ENCODE data around the gene PRKCB.

GRCh38 chr16:23874613-23875294, 39.0 kb downstream of the PRKCB start:
- TF ChIP-seq CTCF (conservative IDR thresholded peaks at IDR 0.05 in 1 of 2, IDR thresholded peaks at IDR 0.05 in 1 of 2; ENCODE audit: low read depth in 1 of 2, low read length in 2 of 2) (no peak), EZH2 (IDR thresholded peaks at IDR 0.05; ENCODE audit: low read length, missing control alignments) (no peak)
